Trophoblast cell (in vitro differentiated cells and primary cell): ENCODE data around the gene NR1H4.

Source experiments
- DNase-seq, 2 donors: peaks; one replicate each; pipeline ENCODE4 v3.0.0-alpha.2; 2016
- H2AFZ ChIP-seq: 2 replicates; pipeline ENCODE4 v1.6.1; 2013; ENCODE audit warnings: low read length, moderate library complexity, mild to moderate bottlenecking; ENCODE audit not compliant: insufficient read depth, poor library complexity
- H2AK5ac ChIP-seq: 2 replicates; pipeline ENCODE4 v1.6.1; 2013; ENCODE audit warnings: mild to moderate bottlenecking, low read length
- H2BK120ac ChIP-seq: 2 replicates; pipeline ENCODE4 v1.6.1; 2013; ENCODE audit warnings: low read length, mild to moderate bottlenecking, moderate library complexity; ENCODE audit not compliant: insufficient read depth, poor library complexity
- H2BK12ac ChIP-seq: 2 replicates; pipeline ENCODE4 v1.6.1; 2013; ENCODE audit warnings: mild to moderate bottlenecking, low read length, moderate library complexity
- H2BK5ac ChIP-seq: 2 replicates; pipeline ENCODE4 v1.6.1; 2013; ENCODE audit warnings: low read length, low read depth, moderate library complexity, mild to moderate bottlenecking; ENCODE audit not compliant: poor library complexity
- H3K14ac ChIP-seq: 2 replicates; pipeline ENCODE4 v1.6.1; 2013; ENCODE audit warnings: mild to moderate bottlenecking, low read length
- H3K18ac ChIP-seq: 2 replicates; pipeline ENCODE4 v1.6.1; 2013; ENCODE audit warnings: mild to moderate bottlenecking, low read length
- H3K23ac ChIP-seq: 2 replicates; pipeline ENCODE4 v1.6.1; 2013; ENCODE audit warnings: low read length
- H3K27ac ChIP-seq: 2 replicates; pipeline ENCODE4 v1.5.1; 2013; ENCODE audit warnings: low read depth, mild to moderate bottlenecking, inconsistent platforms, low read length, moderate library complexity
- H3K27me3 ChIP-seq: 2 replicates; pipeline ENCODE4 v1.6.1; 2013; ENCODE audit warnings: inconsistent platforms, mild to moderate bottlenecking, low read length, moderate library complexity; ENCODE audit not compliant: insufficient read depth
- H3K36me3 ChIP-seq, 2 experiments: 1 replicate in 1 of 2; 2 replicates in 1 of 2; pipeline ENCODE4 v1.6.1; 2013; ENCODE audit warnings: low read length in 2 of 2, mild to moderate bottlenecking in 2 of 2, moderate library complexity in 1 of 2; ENCODE audit not compliant: insufficient read depth in 2 of 2, control insufficient read depth in 1 of 2
- H3K4ac ChIP-seq: 2 replicates; pipeline ENCODE4 v1.6.1; 2013; ENCODE audit warnings: low read depth, mild to moderate bottlenecking, low read length, moderate library complexity
- H3K4me1 ChIP-seq, 2 experiments: 1 replicate in 1 of 2; 2 replicates in 1 of 2; pipeline ENCODE4 v1.6.1; 2013; ENCODE audit warnings: low read length in 2 of 2, mild to moderate bottlenecking in 2 of 2, moderate library complexity in 1 of 2; ENCODE audit not compliant: insufficient read depth in 2 of 2, control insufficient read depth in 1 of 2
- H3K4me2 ChIP-seq: 2 replicates; pipeline ENCODE4 v1.6.1; 2013; ENCODE audit warnings: inconsistent platforms, mild to moderate bottlenecking, low read length, moderate library complexity
- H3K4me3 ChIP-seq: 2 replicates; pipeline ENCODE4 v1.5.1; 2013; ENCODE audit warnings: mild to moderate bottlenecking, low read depth, low read length, inconsistent platforms
- H3K79me1 ChIP-seq: one replicate; pipeline ENCODE4 v1.6.1; 2013; ENCODE audit warnings: low read length
- H3K79me2 ChIP-seq: 2 replicates; pipeline ENCODE4 v1.6.1; 2013; ENCODE audit warnings: low read length, mild to moderate bottlenecking; ENCODE audit not compliant: control insufficient read depth, insufficient read depth, poor library complexity
- H3K9ac ChIP-seq: 2 replicates; pipeline ENCODE4 v1.6.1; 2013; ENCODE audit warnings: mild to moderate bottlenecking, low read length
- H3K9me3 ChIP-seq: 2 replicates; pipeline ENCODE4 v1.6.1; 2013; ENCODE audit warnings: low read depth, mild to moderate bottlenecking, control low read depth, inconsistent platforms, low read length; ENCODE audit not compliant: insufficient read depth
- H4K12ac ChIP-seq: 2 replicates; pipeline ENCODE4 v1.6.1; 2013; ENCODE audit warnings: low read depth, mild to moderate bottlenecking, low read length, moderate library complexity
- H4K8ac ChIP-seq: 2 replicates; pipeline ENCODE4 v1.6.1; 2013; ENCODE audit warnings: low read depth, mild to moderate bottlenecking, low read length, moderate library complexity
- H4K91ac ChIP-seq: one replicate; pipeline ENCODE4 v1.6.1; 2013; ENCODE audit warnings: low read depth, mild to moderate bottlenecking, low read length, moderate library complexity
- WGBS: extraction: QIAGEN DNeasy Blood & Tissue Kit; methylation state at CpG from one replicate; pipeline ENCODE4 v1.1.7; 2013; ENCODE audit warnings: missing lambda C conversion rate; ENCODE audit not compliant: insufficient read length, insufficient coverage; ENCODE audit errors: extremely low coverage; 5-methylcytosine and 5-hydroxymethylcytosine counted together

The NR1H4 gene

DNA sequence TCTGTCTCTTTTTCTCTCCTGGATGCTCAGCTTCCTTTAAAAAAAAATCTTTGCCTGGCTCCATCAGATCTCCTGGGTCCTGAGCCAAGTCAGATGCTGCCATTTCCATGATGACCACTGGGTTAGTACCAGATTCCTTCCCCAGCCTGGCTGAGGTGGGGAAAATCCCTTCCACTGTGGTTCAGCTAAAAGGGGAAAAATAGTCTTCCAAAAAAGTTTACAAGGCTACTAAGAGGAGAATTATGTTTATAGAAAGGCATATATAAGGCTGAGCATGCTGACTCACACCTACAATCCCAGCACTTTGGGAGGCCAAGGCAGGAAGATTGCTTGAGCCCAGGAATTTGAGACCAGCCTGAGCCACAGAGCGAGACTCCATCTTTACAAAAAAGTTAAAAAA is 71.4 kb downstream of the NR1H4 start:
- Histone ChIP-seq H3K79me2 (no peaks in the 10 kb centered on the region), H2BK5ac (no peak overlapping the region), H4K8ac (no peak overlapping the region), H2AK5ac (no peak overlapping the region), H3K27ac (no peak overlapping the region), H2BK120ac (no peak overlapping the region), H2BK12ac (no peak overlapping the region), H3K36me3 (no peaks in the 10 kb centered on the region), H3K4me1 (no peaks in the 10 kb centered on the region), H3K27me3 (no peaks in the 10 kb centered on the region), H3K18ac (no peak overlapping the region), H3K79me1 (no peaks in the 10 kb centered on the region), H4K91ac (no peak overlapping the region), H2AFZ (no peak overlapping the region), H3K4me2 (no peak overlapping the region), H3K9me3 (no peaks in the 10 kb centered on the region), H3K4ac (no peak overlapping the region), H3K9ac (no peak overlapping the region), H3K4me3 (no peak overlapping the region), H4K12ac (no peak overlapping the region), H3K14ac (no peak overlapping the region), H3K23ac (no peak overlapping the region)
- no peak for DNase-seq
- WGBS, result no CpG with 5 or more reads among the region's 1 CpG

- Histone ChIP-seq H3K4me3 (no peak overlapping the region), H3K79me2 (no peaks in the 10 kb centered on the region), H3K4me2 (no peak overlapping the region), H3K14ac (no peak overlapping the region), H2BK5ac (no peak overlapping the region), H3K27me3 (no peaks in the 10 kb centered on the region), H3K4me1 (no peaks in the 10 kb centered on the region), H2AK5ac (no peak overlapping the region), H4K91ac (no peak overlapping the region), H4K12ac (no peak overlapping the region), H4K8ac (no peak overlapping the region), H2BK12ac (no peak overlapping the region), H3K4ac (no peak overlapping the region), H2BK120ac (no peak overlapping the region), H3K79me1 (no peaks in the 10 kb centered on the region), H3K23ac (no peak overlapping the region), H3K36me3 (no peaks in the 10 kb centered on the region), H3K27ac (no peak overlapping the region), H3K9me3 (no peaks in the 10 kb centered on the region), H3K18ac (no peak overlapping the region), H3K9ac (no peak overlapping the region), H2AFZ (no peak overlapping the region)
- WGBS, result no CpG with 5 or more reads among the region's 3 CpGs
- DNase-seq, result peak in 1 of 2 donors; percentile 45
Measured at GRCh38 chr12:100553936-100554335, 80.3 kb downstream of the NR1H4 start.

DNA sequence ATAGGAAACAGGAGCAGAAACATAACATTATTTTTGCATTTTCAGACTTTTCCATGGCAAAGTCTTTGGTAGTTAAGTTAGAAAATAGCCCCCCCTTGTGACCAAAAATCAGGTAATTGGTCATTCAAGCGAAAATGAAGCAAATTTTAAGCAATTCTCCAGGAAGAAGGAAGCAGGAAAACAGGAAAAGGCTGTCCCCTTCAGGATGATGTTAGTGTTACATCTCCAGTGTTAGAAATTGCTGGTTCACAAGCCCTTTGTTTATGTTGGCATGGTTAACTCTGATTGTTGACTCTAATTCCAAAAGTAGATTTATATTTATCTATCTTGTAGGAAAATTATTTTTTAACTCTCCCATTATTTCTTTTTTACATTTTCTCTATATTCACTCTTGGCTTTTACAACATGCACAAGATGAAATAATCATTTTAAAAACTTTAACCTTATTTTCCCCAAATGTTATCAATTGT is 81.0 kb downstream of the NR1H4 start:
- no peak overlapping the region for H2AFZ ChIP-seq
- no peak overlapping the region for H3K14ac ChIP-seq
- no peaks in the 10 kb centered on the region for H3K27me3 ChIP-seq
- H3K4me3 ChIP-seq, result no peak overlapping the region
- H3K4ac ChIP-seq, result no peak overlapping the region
- DNase-seq, result peak; percentile 48 to 94
- H2BK120ac ChIP-seq, result no peak overlapping the region
- no peak overlapping the region for H4K12ac ChIP-seq
- no peaks in the 10 kb centered on the region for H3K9me3 ChIP-seq
- no CpG with 5 or more reads among the region's 1 CpG for WGBS
- no peak overlapping the region for H3K18ac ChIP-seq
- H3K9ac ChIP-seq, result no peak overlapping the region
- H3K27ac ChIP-seq, result no peak overlapping the region
- no peak overlapping the region for H2BK5ac ChIP-seq
- H4K91ac ChIP-seq, result no peak overlapping the region
- H3K79me1 ChIP-seq, result no peaks in the 10 kb centered on the region
- H3K79me2 ChIP-seq, result no peaks in the 10 kb centered on the region
- no peak overlapping the region for H3K23ac ChIP-seq
- no peak overlapping the region for H2AK5ac ChIP-seq
- H3K4me1 ChIP-seq, result no peaks in the 10 kb centered on the region
- H3K36me3 ChIP-seq, result no peaks in the 10 kb centered on the region
- no peak overlapping the region for H2BK12ac ChIP-seq
- no peak overlapping the region for H4K8ac ChIP-seq
- H3K4me2 ChIP-seq, result no peak overlapping the region

DNA sequence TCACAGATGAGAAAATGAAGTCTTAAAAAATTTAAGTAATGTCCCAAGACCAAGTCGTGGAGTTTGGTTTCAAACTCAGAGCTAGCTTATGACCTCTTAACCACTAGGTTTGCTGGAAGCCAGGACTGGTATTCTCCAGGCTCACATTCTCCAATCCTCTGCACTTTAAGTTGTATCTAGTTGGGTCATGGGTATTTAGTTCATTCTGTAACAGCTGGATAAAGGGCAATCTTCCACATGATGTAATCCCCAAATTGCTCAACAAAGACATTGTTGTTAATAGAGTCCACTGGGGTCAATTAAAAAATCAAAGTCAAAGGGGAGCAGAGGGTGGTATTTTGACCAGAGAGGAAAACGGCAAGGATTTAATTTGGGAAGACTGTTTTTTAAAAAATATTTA is 82.1 kb downstream of the NR1H4 start:
- Histone ChIP-seq H3K27me3 (no peaks in the 10 kb centered on the region), H3K79me2 (no peaks in the 10 kb centered on the region), H3K27ac (no peak overlapping the region), H3K79me1 (no peaks in the 10 kb centered on the region), H3K18ac (no peak overlapping the region), H3K36me3 (no peaks in the 10 kb centered on the region), H2BK5ac (no peak overlapping the region), H2BK12ac (no peak overlapping the region), H3K23ac (no peak overlapping the region), H3K4ac (no peak overlapping the region), H4K91ac (no peak overlapping the region), H2AK5ac (no peak overlapping the region), H4K8ac (no peak overlapping the region), H3K4me1 (no peaks in the 10 kb centered on the region), H3K4me3 (no peak overlapping the region), H3K4me2 (no peak overlapping the region), H3K9me3 (no peaks in the 10 kb centered on the region), H3K14ac (no peak overlapping the region), H3K9ac (no peak overlapping the region), H2AFZ (no peak overlapping the region), H4K12ac (no peak overlapping the region), H2BK120ac (no peak overlapping the region)
- DNase-seq, result no peak
- WGBS, result no CpG with 5 or more reads among the region's 2 CpGs
